A673 (cell line): ENCODE data around the gene ARHGEF28. TPM values are rescaled to one million over a fixed set of nuclear protein-coding genes. Genes with fewer than 3 reads are reported as not detected.

Experiments
- BruUV-seq: library from RNA; stranded (reverse); fragments of 400-500 nt; replicated peaks from 2 replicates; lab custom pipeline; 2021; lab: Mats Ljungman, UMichigan
- CTCF ChIA-PET: fragments of 300-600 bp; sonication (Branson Sonifier 250); formaldehyde crosslinking; loops from one replicate; lab custom pipeline; 2022; ENCODE audit warnings: antibody characterized with exemption; lab: Charles Lee
- POLR2A ChIA-PET: fragments of 300-600 bp; sonication (Branson Sonifier 250); formaldehyde crosslinking; loops from one replicate; lab custom pipeline; 2022; ENCODE audit warnings: antibody characterized with exemption; ENCODE audit not compliant: low non-redundant PET; lab: Charles Lee
- DNase-seq: peaks from one replicate; pipeline ENCODE4 v3.0.0-alpha.2; 2015; ENCODE audit warnings: low spot score
- H3K27ac ChIP-seq: fragments of 200-600 bp; sonication (generic); 2 replicates; pipeline ENCODE4 v1.5.1; 2016; ENCODE audit warnings: mixed run types, low read depth, mild to moderate bottlenecking, mixed read lengths, antibody characterized with exemption, low read length; ENCODE audit not compliant: poor library complexity, severe bottlenecking
- H3K27me3 ChIP-seq: fragments of 200-600 bp; sonication (generic); replicated peaks from 2 replicates; pipeline ENCODE4 v1.6.1; 2017; ENCODE audit warnings: mixed run types, low read depth, mild to moderate bottlenecking, mixed read lengths, antibody characterized with exemption, low read length; ENCODE audit not compliant: insufficient read depth, poor library complexity
- H3K36me3 ChIP-seq: fragments of 200-600 bp; sonication (generic); 2 replicates; pipeline ENCODE4 v1.6.1; 2016; ENCODE audit warnings: mixed run types, mild to moderate bottlenecking, mixed read lengths, antibody characterized with exemption, low read length; ENCODE audit not compliant: insufficient read depth, poor library complexity, severe bottlenecking
- H3K4me1 ChIP-seq: fragments of 200-600 bp; sonication (generic); 2 replicates; pipeline ENCODE4 v1.6.1; 2017; ENCODE audit warnings: mixed run types, mild to moderate bottlenecking, mixed read lengths, antibody characterized with exemption, low read length; ENCODE audit not compliant: insufficient read depth, poor library complexity, severe bottlenecking
- H3K4me3 ChIP-seq: fragments of 200-600 bp; sonication (generic); 2 replicates; pipeline ENCODE4 v1.5.1; 2016; ENCODE audit warnings: low read depth, mixed run types, mild to moderate bottlenecking, mixed read lengths, low read length; ENCODE audit not compliant: poor library complexity, severe bottlenecking
- H3K9me3 ChIP-seq: fragments of 200-600 bp; sonication (generic); 2 replicates; pipeline ENCODE4 v1.6.1; 2016; ENCODE audit warnings: mixed run types, low read depth, mild to moderate bottlenecking, mixed read lengths, antibody characterized with exemption, low read length; ENCODE audit not compliant: poor library complexity, severe bottlenecking
- CTCF ChIP-seq: fragments of 300-800, 200-600 bp; sonication (generic); conservative IDR thresholded peaks from 2 replicates; pipeline ENCODE4 v1.5.1; 2017; ENCODE audit warnings: low read depth, mild to moderate bottlenecking, antibody characterized with exemption, low read length, moderate library complexity, mixed read lengths
- EZH2 ChIP-seq: fragments of 200-600 bp; sonication (generic); IDR thresholded peaks from 2 replicates; pipeline ENCODE4 v1.6.1; 2017; ENCODE audit warnings: borderline replicate concordance, low read depth, mild to moderate bottlenecking, mixed read lengths, antibody characterized with exemption, low read length; ENCODE audit not compliant: poor library complexity, severe bottlenecking
- intact Hi-C: fragments of 100-400 bp; cut with micrococcal nuclease; formaldehyde crosslinking; loops from one replicate; pipeline ENCODE4 v1.10.0; 2022; ENCODE audit not compliant: unreplicated experiment
- total RNA-seq: library from RNA; stranded (reverse); gene quantifications from 2 replicates; pipeline ENCODE4 v1.2.3, GENCODE V29; 2021

ARHGEF28 gene
- total RNA-seq, 1 experiment from 2014 or later = 3.4 TPM

- Histone ChIP-seq H3K27ac (no peak overlapping the region), H3K36me3 (no peaks in the 10 kb centered on the region), H3K4me1 (no peaks in the 10 kb centered on the region), H3K4me3 (no peak overlapping the region), H3K9me3 (no peaks in the 10 kb centered on the region), H3K27me3 (peaks cover 6% of the 10 kb centered on the region)
- ChIA-PET CTCF (no interaction called here), POLR2A (no interaction called here)
- no peak for DNase-seq
- BruUV-seq = no TSS peak
- intact Hi-C loops = no loop called here
- TF ChIP-seq EZH2 = no peak
- no peak for TF ChIP-seq CTCF
Observed at GRCh38 chr5:73754254-73754653, 128.3 kb downstream of the ARHGEF28 start.

- Histone ChIP-seq H3K27me3 (no peaks in the 10 kb centered on the region), H3K4me1 (no peaks in the 10 kb centered on the region), H3K4me3 (no peak overlapping the region), H3K9me3 (no peaks in the 10 kb centered on the region), H3K27ac (no peak overlapping the region), H3K36me3 (no peaks in the 10 kb centered on the region)
- intact Hi-C loops = no loop called here
- no peak for DNase-seq
- BruUV-seq = no TSS peak
- POLR2A ChIA-PET = no interaction called here
- TF ChIP-seq CTCF = no peak
- CTCF ChIA-PET = no interaction called here
Observed at GRCh38 chr5:73757416-73757815, 131.4 kb downstream of the ARHGEF28 start.

DNA sequence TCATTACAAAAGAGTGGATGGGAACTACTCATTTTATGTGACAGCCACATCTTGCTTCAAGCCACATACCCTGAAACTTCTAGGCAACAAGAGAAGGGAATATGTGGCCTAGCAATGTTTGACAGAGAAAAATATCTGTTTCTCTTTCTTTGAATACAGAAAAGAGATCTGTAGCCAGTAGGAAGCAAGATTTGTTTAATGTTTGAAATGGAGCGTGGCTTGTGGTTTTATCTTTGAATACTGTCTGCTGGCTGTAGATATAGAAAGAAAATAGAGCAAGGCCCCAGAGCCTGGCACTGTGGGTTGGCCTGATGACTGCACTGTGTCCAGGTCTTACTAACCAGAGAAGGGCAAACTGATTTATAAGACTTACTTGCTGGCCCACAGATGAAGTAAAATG lies 133.8 kb downstream of the ARHGEF28 start:
- no peak for TF ChIP-seq EZH2
- TF ChIP-seq CTCF = no peak
- Histone ChIP-seq H3K4me1 (no peaks in the 10 kb centered on the region), H3K9me3 (no peaks in the 10 kb centered on the region), H3K36me3 (no peaks in the 10 kb centered on the region), H3K4me3 (no peak overlapping the region), H3K27me3 (no peaks in the 10 kb centered on the region), H3K27ac (no peak overlapping the region)
- ChIA-PET CTCF (no interaction called here), POLR2A (no interaction called here)
- no TSS peak for BruUV-seq
- intact Hi-C loops = no loop called here
- no peak for DNase-seq
